Panc1 (cell line): ENCODE results near the gene EFNA2. TPM values are rescaled to one million over a fixed set of nuclear protein-coding genes. Genes with fewer than 3 reads are reported as not detected.
A peak's percentile ranks its signal among the peaks of the same experiment; 100 is the strongest.

Experiments used
- ATAC-seq: fragments of 200-7000 bp; cut with Tn5 transposase; 2 replicates; pipeline ENCODE4 v1.9.1; 2020; ENCODE audit warnings: mild to moderate bottlenecking, moderate library complexity
- BruUV-seq: library from RNA; stranded (reverse); fragments of 400-500 nt; replicated peaks from 2 replicates; lab custom pipeline; 2021; lab: Mats Ljungman, UMichigan
- CTCF ChIA-PET: fragments of 300-600 bp; sonication (Branson Sonifier 250); formaldehyde crosslinking; loops from one replicate; lab custom pipeline; 2022; ENCODE audit warnings: antibody characterized with exemption; lab: Charles Lee
- POLR2A ChIA-PET: fragments of 300-600 bp; sonication (Branson Sonifier 250); formaldehyde crosslinking; loops from one replicate; lab custom pipeline; 2022; ENCODE audit warnings: antibody characterized with exemption; lab: Charles Lee
- DNase-seq: peaks from one replicate; pipeline ENCODE4 v3.0.0-alpha.2; 2010; ENCODE audit warnings: low read depth, low spot score
- H3K27ac ChIP-seq: 2 replicates; pipeline ENCODE4 v1.5.1; 2011; ENCODE audit warnings: mild to moderate bottlenecking, low read length, inconsistent platforms
- H3K27me3 ChIP-seq: fragments of 200-500 bp; sonication (Bioruptor generic); 2 replicates; pipeline ENCODE4 v1.6.0; 2014; ENCODE audit warnings: low read length, inconsistent platforms; ENCODE audit not compliant: control insufficient read depth, insufficient read depth
- H3K36me3 ChIP-seq: fragments of 200-500 bp; sonication (Bioruptor generic); 2 replicates; pipeline ENCODE4 v1.5.1; 2014; ENCODE audit warnings: inconsistent platforms, mild to moderate bottlenecking, low read length, moderate library complexity; ENCODE audit not compliant: control insufficient read depth, insufficient read depth
- H3K4me1 ChIP-seq: 2 replicates; pipeline ENCODE4 v1.5.1; 2011; ENCODE audit warnings: inconsistent platforms, mild to moderate bottlenecking, low read length, moderate library complexity; ENCODE audit not compliant: control insufficient read depth, insufficient read depth
- H3K4me3 ChIP-seq, 2 experiments: 2 replicates each; pipeline ENCODE4 v1.5.1; 2011 to 2012; ENCODE audit warnings: low read depth in 2 of 2, low read length in 2 of 2, mild to moderate bottlenecking in 2 of 2, inconsistent platforms in 1 of 2, moderate library complexity in 1 of 2
- H3K9me3 ChIP-seq: fragments of 200-500 bp; sonication (Bioruptor generic); 2 replicates; pipeline ENCODE4 v1.5.1; 2014; ENCODE audit warnings: low read depth, mild to moderate bottlenecking, inconsistent platforms, low read length, moderate library complexity; ENCODE audit not compliant: control insufficient read depth, insufficient read depth
- POLR2AphosphoS5 ChIP-seq: IDR thresholded peaks from 2 replicates; pipeline ENCODE4 v1.6.1; 2012; ENCODE audit warnings: mild to moderate bottlenecking, low read depth, low read length, moderate library complexity
- SIN3A ChIP-seq: IDR thresholded peaks from 2 replicates; pipeline ENCODE4 v1.6.1; 2012; ENCODE audit warnings: low read depth, mild to moderate bottlenecking, low read length, moderate library complexity, borderline replicate concordance; ENCODE audit not compliant: insufficient read depth
- TCF7L2 ChIP-seq: IDR thresholded peaks from 2 replicates; pipeline ENCODE4 v1.6.1; 2011; ENCODE audit warnings: mild to moderate bottlenecking, low read depth, low read length, inconsistent platforms
- in situ Hi-C: cut with HindIII; loops from 2 replicates; pipeline ENCODE4 v1.10.0; 2016; ENCODE audit warnings: low sequenced_read_pairs, low pct_unique_long_range_greater_than_20kb
- intact Hi-C: fragments of 100-400 bp; cut with micrococcal nuclease; formaldehyde crosslinking; loops from one replicate; pipeline ENCODE4 v1.10.0; 2022; ENCODE audit not compliant: unreplicated experiment
- total RNA-seq: library from RNA; stranded (reverse); gene quantifications from one replicate; pipeline ENCODE4 v1.2.1, GENCODE V29; 2021; ENCODE audit not compliant: unreplicated experiment
- TF ChIP-seq, protein P1 (sequence below), 2 experiments: IDR thresholded peaks; 2 replicates each; pipeline ENCODE4 v1.6.1; 2011 to 2012; ENCODE audit warnings: low read depth in 2 of 2, control low read depth in 1 of 2, low read length in 1 of 2, mild to moderate bottlenecking in 1 of 2, moderate library complexity in 1 of 2; ENCODE audit not compliant: insufficient read depth in 1 of 2
- TF ChIP-seq, protein P2 (sequence below): fragments of 450-650 bp; IDR thresholded peaks from 2 replicates; pipeline ENCODE4 v1.5.1; 2017; ENCODE audit warnings: mild to moderate bottlenecking

EFNA2 gene
- total RNA-seq, 1 experiment from 2014 or later = 7.8 TPM

DNA sequence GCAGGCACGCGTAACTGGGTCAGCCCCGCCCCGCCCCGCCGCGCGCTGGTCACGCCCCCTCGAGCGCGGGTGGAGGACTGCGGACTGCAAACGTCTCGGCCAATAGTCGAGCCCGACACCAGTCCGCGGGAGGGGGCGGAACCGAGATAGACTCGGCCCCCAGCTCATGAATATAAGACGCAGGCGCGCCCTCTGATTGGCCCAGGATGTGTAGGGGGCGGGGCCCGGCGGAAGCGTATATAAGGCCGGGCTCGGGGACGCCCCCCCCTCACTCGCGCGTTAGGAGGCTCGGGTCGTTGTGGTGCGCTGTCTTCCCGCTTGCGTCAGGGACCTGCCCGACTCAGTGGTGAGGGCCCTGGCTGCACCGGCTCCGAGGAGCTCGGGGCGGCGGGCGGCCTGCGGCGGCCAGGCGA lies 16.6 kb upstream of the EFNA2 start, which contains the start of gene CIRBP:
Gene CIRBP (plus strand): TSS at position 268 of the 413 bp plus-strand sequence. CDS start 1,602 bp downstream, outside the sequence.
- peaks cover 40% of the 10 kb centered on the region for H3K4me1 ChIP-seq
- peak; percentile 64 for ATAC-seq
- BruUV-seq = no TSS peak

DNA sequence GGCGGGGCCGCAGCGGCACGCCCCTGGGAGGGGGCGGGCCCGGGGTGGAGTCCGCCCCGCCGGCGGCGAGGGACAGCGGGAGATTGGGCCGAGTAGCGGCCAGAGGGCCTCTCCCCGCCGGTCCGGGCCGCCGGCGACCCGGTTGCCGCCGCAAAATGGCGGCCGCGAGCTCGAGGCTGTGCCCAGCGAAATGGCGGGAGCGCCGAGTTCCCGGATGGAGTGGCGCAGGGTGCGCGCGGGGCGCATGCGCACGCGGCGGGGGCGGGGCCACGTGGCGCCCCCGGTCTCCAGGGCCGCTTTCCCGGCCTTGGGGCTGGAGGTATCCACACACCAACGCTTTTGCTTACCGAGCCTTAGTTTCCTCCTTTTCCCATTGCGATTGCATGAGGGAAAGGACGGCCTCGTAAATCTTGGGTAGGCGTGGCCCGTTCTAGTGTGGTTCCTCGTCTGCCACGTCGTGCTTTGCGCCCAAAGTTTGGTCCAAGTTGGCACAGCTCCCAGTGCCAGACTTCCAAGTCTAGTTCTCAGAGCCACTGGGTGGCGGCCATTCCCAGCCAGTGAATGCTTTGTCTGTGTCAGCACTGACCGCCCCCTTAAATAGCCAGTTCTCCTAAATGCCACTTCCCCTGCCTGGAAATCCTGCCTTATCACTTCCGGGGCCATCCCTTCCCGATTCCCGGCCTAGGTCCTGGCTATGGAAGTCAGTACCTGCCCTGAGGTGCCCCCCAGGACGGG lies 16.0 kb upstream of the EFNA2 start:
- Histone ChIP-seq H3K9me3 (no peaks in the 10 kb centered on the region), H3K27ac (peak overlapping the region; percentile 91), H3K36me3 (no peaks in the 10 kb centered on the region; the same call in 1 of the 2 replicates), H3K4me3 (peak overlapping the region; percentile 54 to 72), H3K27me3 (no peaks in the 10 kb centered on the region), H3K4me1 (peaks cover 40% of the 10 kb centered on the region)
- in situ Hi-C loops (no loop called here), intact Hi-C loops (loop anchor here (10.0 kb wide), 1 partner anchor 105 kb away; no protein-coding TSS in a partner anchor)
- ChIA-PET POLR2A (interaction anchor here (0.6 to 0.8 kb wide), 7 partner anchors 16 to 245 kb away, joined by 3 to 22 read pairs (median 4); no protein-coding TSS in a partner anchor), CTCF (interaction anchor here (2.1 kb wide), 1 partner anchor 25 kb away, joined by 6 read pairs; no protein-coding TSS in a partner anchor)
- no TSS peak for BruUV-seq
- no peak for DNase-seq
- TF ChIP-seq POLR2AphosphoS5 (peak; percentile 93), SIN3A (peak; percentile 13; the same call in 1 of the 2 replicates), TCF7L2 (no peak)
- TF ChIP-seq, protein P1, sequence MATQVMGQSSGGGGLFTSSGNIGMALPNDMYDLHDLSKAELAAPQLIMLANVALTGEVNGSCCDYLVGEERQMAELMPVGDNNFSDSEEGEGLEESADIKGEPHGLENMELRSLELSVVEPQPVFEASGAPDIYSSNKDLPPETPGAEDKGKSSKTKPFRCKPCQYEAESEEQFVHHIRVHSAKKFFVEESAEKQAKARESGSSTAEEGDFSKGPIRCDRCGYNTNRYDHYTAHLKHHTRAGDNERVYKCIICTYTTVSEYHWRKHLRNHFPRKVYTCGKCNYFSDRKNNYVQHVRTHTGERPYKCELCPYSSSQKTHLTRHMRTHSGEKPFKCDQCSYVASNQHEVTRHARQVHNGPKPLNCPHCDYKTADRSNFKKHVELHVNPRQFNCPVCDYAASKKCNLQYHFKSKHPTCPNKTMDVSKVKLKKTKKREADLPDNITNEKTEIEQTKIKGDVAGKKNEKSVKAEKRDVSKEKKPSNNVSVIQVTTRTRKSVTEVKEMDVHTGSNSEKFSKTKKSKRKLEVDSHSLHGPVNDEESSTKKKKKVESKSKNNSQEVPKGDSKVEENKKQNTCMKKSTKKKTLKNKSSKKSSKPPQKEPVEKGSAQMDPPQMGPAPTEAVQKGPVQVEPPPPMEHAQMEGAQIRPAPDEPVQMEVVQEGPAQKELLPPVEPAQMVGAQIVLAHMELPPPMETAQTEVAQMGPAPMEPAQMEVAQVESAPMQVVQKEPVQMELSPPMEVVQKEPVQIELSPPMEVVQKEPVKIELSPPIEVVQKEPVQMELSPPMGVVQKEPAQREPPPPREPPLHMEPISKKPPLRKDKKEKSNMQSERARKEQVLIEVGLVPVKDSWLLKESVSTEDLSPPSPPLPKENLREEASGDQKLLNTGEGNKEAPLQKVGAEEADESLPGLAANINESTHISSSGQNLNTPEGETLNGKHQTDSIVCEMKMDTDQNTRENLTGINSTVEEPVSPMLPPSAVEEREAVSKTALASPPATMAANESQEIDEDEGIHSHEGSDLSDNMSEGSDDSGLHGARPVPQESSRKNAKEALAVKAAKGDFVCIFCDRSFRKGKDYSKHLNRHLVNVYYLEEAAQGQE (IDR thresholded peaks at IDR 0.05; ENCODE audit: insufficient read depth in 1 of 2, low read depth in 2 of 2, low read length in 1 of 2) = no peak
- TF ChIP-seq, protein P2, sequence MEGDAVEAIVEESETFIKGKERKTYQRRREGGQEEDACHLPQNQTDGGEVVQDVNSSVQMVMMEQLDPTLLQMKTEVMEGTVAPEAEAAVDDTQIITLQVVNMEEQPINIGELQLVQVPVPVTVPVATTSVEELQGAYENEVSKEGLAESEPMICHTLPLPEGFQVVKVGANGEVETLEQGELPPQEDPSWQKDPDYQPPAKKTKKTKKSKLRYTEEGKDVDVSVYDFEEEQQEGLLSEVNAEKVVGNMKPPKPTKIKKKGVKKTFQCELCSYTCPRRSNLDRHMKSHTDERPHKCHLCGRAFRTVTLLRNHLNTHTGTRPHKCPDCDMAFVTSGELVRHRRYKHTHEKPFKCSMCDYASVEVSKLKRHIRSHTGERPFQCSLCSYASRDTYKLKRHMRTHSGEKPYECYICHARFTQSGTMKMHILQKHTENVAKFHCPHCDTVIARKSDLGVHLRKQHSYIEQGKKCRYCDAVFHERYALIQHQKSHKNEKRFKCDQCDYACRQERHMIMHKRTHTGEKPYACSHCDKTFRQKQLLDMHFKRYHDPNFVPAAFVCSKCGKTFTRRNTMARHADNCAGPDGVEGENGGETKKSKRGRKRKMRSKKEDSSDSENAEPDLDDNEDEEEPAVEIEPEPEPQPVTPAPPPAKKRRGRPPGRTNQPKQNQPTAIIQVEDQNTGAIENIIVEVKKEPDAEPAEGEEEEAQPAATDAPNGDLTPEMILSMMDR = no peak
- ATAC-seq = peak; percentile 26

More for the DNA sequence above, 16.6 kb upstream of the EFNA2 start, which contains the start of gene CIRBP:
- Histone ChIP-seq H3K4me3 (peak within 1 kb of the TSS; percentile 54 to 72), H3K27me3 (no peaks in the 10 kb centered on the region), H3K9me3 (no peaks in the 10 kb centered on the region), H3K27ac (peak within 1 kb of the TSS; percentile 91), H3K36me3 (no peaks in the 10 kb centered on the region; the same call in 1 of the 2 replicates)
- no peak for TF ChIP-seq SIN3A
- peak; percentile 96 for TF ChIP-seq POLR2AphosphoS5
- CTCF ChIA-PET = interaction anchor here (2.1 kb wide), 1 partner anchor 25 kb away, joined by 6 read pairs; no protein-coding TSS in a partner anchor
- DNase-seq = no peak
- in situ Hi-C loops (no loop called here), intact Hi-C loops (no loop called here)
- POLR2A ChIA-PET = interaction anchor here (0.6 to 0.8 kb wide), 4 partner anchors 10 to 69 kb away, joined by 3 to 5 read pairs (median 4); no protein-coding TSS in a partner anchor
